C4-2B (cell line): ENCODE results near the gene ADAMTS13.

Source experiments
- CTCF ChIP-seq: fragments of 450-650 bp; conservative IDR thresholded peaks from 2 replicates; pipeline ENCODE4 v1.5.1; 2017; ENCODE audit warnings: mild to moderate bottlenecking
- ZFX ChIP-seq: fragments of 450-650 bp; IDR thresholded peaks from 2 replicates; pipeline ENCODE4 v1.6.1; 2017

DNA sequence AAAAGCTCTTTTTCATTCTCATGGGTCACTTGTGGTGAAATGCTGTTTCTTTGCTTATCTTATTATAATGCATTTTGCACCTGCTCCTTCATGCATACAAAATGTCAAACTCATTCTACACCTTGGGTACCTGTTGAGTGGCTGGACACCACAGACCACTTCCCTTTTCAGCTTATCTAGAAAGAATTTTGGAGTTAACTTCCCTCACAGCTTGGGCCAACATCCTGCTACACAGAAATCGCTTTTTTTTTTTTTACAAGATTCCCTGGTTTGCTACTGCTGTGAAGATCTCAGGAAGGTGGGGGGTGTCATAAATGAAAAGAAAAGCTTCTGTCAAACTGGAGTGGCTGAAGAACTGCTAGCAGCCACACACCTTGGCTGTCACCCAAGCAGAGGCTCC is 7.0 kb upstream of the ADAMTS13 start:
- TF ChIP-seq CTCF (no peak), ZFX (no peak)
